Neural cell (in vitro differentiated cells): ENCODE measurements around the gene NR1H2. TPM values are rescaled to one million over a fixed set of nuclear protein-coding genes. Genes with fewer than 3 reads are reported as not detected.
A peak's percentile ranks its signal among the peaks of the same experiment; 100 is the strongest.

Source experiments
- H2AFZ ChIP-seq: fragments of 200-600, 300-800 bp; sonication (generic), shearing (Covaris generic); 2 replicates; pipeline ENCODE4 v1.6.0; 2014; ENCODE audit warnings: low read depth, mild to moderate bottlenecking, antibody characterized with exemption, low read length, moderate library complexity
- H3F3A ChIP-seq: fragments of 200-600 bp; shearing (Covaris generic); 2 replicates; pipeline ENCODE4 v1.6.1; 2016; ENCODE audit warnings: mild to moderate bottlenecking, moderate library complexity, mixed read lengths, antibody characterized with exemption, low read length; ENCODE audit not compliant: insufficient read depth, poor library complexity, severe bottlenecking
- H3K27ac ChIP-seq: fragments of 200-600, 300-800 bp; sonication (generic), shearing (Covaris generic); 2 replicates; pipeline ENCODE4 v1.5.1; 2014; ENCODE audit warnings: mild to moderate bottlenecking, low read length, moderate library complexity
- H3K27me3 ChIP-seq: fragments of 300-800, 200-600 bp; sonication (generic), shearing (Covaris generic); 2 replicates; pipeline ENCODE4 v1.6.0; 2014; ENCODE audit warnings: mild to moderate bottlenecking, low read depth, low read length, moderate library complexity; ENCODE audit not compliant: insufficient read depth
- H3K36me3 ChIP-seq: fragments of 300-800, 200-600 bp; sonication (generic), shearing (Covaris generic); 2 replicates; pipeline ENCODE4 v1.5.1; 2014; ENCODE audit warnings: mild to moderate bottlenecking, antibody characterized with exemption, low read length, moderate library complexity; ENCODE audit not compliant: insufficient read depth
- H3K4me2 ChIP-seq: fragments of 300-800, 200-600 bp; sonication (generic), shearing (Covaris generic); 2 replicates; pipeline ENCODE4 v1.6.0; 2014; ENCODE audit warnings: mild to moderate bottlenecking, low read length
- H3K4me3 ChIP-seq: fragments of 300-800, 200-600 bp; sonication (generic), shearing (Covaris generic); 2 replicates; pipeline ENCODE4 v1.5.1; 2014; ENCODE audit warnings: mild to moderate bottlenecking, low read length, moderate library complexity
- H3K79me2 ChIP-seq: fragments of 200-600 bp; shearing (Covaris generic); replicated peaks from 2 replicates; pipeline ENCODE4 v1.6.0; 2014; ENCODE audit warnings: mild to moderate bottlenecking, low read length, moderate library complexity; ENCODE audit not compliant: insufficient read depth
- H3K9ac ChIP-seq: fragments of 300-800, 200-600 bp; sonication (generic), shearing (Covaris generic); 2 replicates; pipeline ENCODE4 v1.6.1; 2016; ENCODE audit warnings: mild to moderate bottlenecking, low read length, mixed read lengths
- H3K9me2 ChIP-seq: fragments of 200-600 bp; shearing (Covaris generic); 2 replicates; pipeline ENCODE4 v1.6.1; 2016; ENCODE audit warnings: mild to moderate bottlenecking, low read length, mixed read lengths; ENCODE audit not compliant: insufficient read depth
- H3K9me3 ChIP-seq: fragments of 200-600, 300-800 bp; sonication (generic), shearing (Covaris generic); 2 replicates; pipeline ENCODE4 v1.6.1; 2016; ENCODE audit warnings: mild to moderate bottlenecking, mixed run types, low read length, moderate library complexity, mixed read lengths
- H4K20me1 ChIP-seq: fragments of 200-600 bp; shearing (Covaris generic); 2 replicates; pipeline ENCODE4 v1.6.1; 2016; ENCODE audit warnings: mild to moderate bottlenecking, mixed run types; ENCODE audit not compliant: insufficient read depth
- EZH2 ChIP-seq: fragments of 200-600, 300-800 bp; shearing (Covaris generic), sonication (generic); IDR thresholded peaks from 2 replicates; pipeline ENCODE4 v1.6.1; 2014; ENCODE audit warnings: antibody characterized with exemption, low read length, borderline replicate concordance, mild to moderate bottlenecking; ENCODE audit not compliant: insufficient read depth, poor library complexity, severe bottlenecking
- MXI1 ChIP-seq: fragments of 450-650 bp; conservative IDR thresholded peaks from 2 replicates; pipeline ENCODE4 v1.6.1; 2014; ENCODE audit warnings: antibody characterized with exemption, mild to moderate bottlenecking; ENCODE audit not compliant: poor library complexity, severe bottlenecking
- POLR2AphosphoS5 ChIP-seq: IDR thresholded peaks from 2 replicates; pipeline ENCODE4 v1.6.1; 2012
- RAD21 ChIP-seq: fragments of 450-650 bp; conservative IDR thresholded peaks from 2 replicates; pipeline ENCODE4 v1.6.1; 2014; ENCODE audit warnings: antibody characterized with exemption, mild to moderate bottlenecking, moderate library complexity
- SMC3 ChIP-seq: fragments of 450-650 bp; conservative IDR thresholded peaks from 2 replicates; pipeline ENCODE4 v1.6.1; 2014; ENCODE audit warnings: antibody characterized with exemption, mild to moderate bottlenecking, moderate library complexity; ENCODE audit not compliant: poor library complexity
- TAF1 ChIP-seq: IDR thresholded peaks from 2 replicates; pipeline ENCODE4 v1.6.1; 2012; ENCODE audit warnings: low read depth
- polyA plus RNA-seq: library from polyadenylated mRNA; depleted of rRNA; stranded (reverse); fragments of >200 nt; gene quantifications from 2 replicates; pipeline ENCODE4 v1.2.3, GENCODE V29; 2014
- TF ChIP-seq, protein P1 (sequence below): IDR thresholded peaks from 2 replicates; pipeline ENCODE4 v1.6.1; 2012; ENCODE audit warnings: borderline replicate concordance
- TF ChIP-seq, protein P2 (sequence below): fragments of 450-650 bp; IDR thresholded peaks from 2 replicates; pipeline ENCODE4 v1.5.1; 2014; ENCODE audit warnings: antibody characterized with exemption, mild to moderate bottlenecking, moderate library complexity; ENCODE audit not compliant: poor library complexity, severe bottlenecking

NR1H2 gene
- polyA plus RNA-seq, 1 donor from 2014 or later, result 18.5 TPM

DNA sequence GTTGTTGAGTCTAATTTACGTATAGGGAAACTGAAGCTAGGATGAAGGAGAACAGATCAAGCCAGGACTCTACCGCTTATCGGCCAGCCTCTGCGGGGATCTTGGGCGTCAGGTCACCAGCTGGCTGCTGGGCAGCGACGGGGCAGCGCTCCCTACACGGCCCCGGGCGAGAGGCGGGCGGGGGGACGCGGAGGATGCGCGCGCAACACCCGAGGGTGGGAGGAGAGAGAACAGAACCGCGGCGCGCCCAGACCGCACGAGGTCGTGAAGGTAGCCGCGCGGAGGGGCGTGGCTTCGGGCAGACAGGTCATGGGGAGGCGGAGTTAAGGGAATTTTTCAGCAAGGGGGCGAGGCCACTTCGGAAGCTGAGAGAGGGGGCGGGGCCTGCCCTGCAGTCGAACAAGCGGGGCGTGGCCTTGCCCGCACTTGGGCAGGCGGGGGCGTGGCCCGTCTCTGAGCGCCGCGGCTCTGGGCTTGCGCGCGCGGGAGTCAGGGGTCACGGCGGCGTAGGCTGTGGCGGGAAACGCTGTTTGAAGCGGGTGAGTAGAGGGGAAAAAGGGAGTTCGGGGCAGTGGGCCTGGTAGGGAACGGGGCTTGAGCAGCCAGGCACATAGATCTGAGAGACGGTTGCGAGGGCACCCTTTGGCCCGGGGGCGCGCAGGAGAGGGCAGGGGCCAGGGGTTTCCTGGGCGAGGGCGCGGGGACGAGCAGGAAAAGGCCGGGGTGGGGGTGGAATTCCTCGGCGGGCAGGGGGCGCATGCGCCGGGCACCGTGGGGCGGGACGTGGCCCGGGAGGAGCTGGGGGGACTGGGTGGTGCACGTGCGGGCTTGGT is 7.8 kb downstream of the NR1H2 start, which contains the start of gene POLD1:
POLD1 (plus strand) TSS at position 496 of the 833 bp plus-strand sequence. CDS start 14,505 bp downstream, outside the sequence.
- peak within 1 kb of the TSS; percentile 58 for H3K9ac ChIP-seq
- peak within 1 kb of the TSS; percentile 83 for H3K4me3 ChIP-seq
- H4K20me1 ChIP-seq, result no peaks in the 10 kb centered on the region
- H3F3A ChIP-seq, result peaks cover 4% of the 10 kb centered on the region
- H3K27ac ChIP-seq, result peak within 1 kb of the TSS; percentile 54
- no peaks in the 10 kb centered on the region for H3K9me2 ChIP-seq
- no peaks in the 10 kb centered on the region for H3K9me3 ChIP-seq
- H3K4me2 ChIP-seq, result peak within 1 kb of the TSS; percentile 82
- no peaks in the 10 kb centered on the region for H3K79me2 ChIP-seq
- no peaks in the 10 kb centered on the region for H3K27me3 ChIP-seq
- H3K36me3 ChIP-seq, result no peaks in the 10 kb centered on the region
- H2AFZ ChIP-seq, result peak within 1 kb of the TSS; percentile 61
- TF ChIP-seq MXI1 (peak; percentile 85), RAD21 (no peak), TAF1 (no peak), SMC3 (peak; percentile 16), POLR2AphosphoS5 (peak; percentile 23)
- TF ChIP-seq, protein P1, sequence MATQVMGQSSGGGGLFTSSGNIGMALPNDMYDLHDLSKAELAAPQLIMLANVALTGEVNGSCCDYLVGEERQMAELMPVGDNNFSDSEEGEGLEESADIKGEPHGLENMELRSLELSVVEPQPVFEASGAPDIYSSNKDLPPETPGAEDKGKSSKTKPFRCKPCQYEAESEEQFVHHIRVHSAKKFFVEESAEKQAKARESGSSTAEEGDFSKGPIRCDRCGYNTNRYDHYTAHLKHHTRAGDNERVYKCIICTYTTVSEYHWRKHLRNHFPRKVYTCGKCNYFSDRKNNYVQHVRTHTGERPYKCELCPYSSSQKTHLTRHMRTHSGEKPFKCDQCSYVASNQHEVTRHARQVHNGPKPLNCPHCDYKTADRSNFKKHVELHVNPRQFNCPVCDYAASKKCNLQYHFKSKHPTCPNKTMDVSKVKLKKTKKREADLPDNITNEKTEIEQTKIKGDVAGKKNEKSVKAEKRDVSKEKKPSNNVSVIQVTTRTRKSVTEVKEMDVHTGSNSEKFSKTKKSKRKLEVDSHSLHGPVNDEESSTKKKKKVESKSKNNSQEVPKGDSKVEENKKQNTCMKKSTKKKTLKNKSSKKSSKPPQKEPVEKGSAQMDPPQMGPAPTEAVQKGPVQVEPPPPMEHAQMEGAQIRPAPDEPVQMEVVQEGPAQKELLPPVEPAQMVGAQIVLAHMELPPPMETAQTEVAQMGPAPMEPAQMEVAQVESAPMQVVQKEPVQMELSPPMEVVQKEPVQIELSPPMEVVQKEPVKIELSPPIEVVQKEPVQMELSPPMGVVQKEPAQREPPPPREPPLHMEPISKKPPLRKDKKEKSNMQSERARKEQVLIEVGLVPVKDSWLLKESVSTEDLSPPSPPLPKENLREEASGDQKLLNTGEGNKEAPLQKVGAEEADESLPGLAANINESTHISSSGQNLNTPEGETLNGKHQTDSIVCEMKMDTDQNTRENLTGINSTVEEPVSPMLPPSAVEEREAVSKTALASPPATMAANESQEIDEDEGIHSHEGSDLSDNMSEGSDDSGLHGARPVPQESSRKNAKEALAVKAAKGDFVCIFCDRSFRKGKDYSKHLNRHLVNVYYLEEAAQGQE, result peak; percentile 42

DNA sequence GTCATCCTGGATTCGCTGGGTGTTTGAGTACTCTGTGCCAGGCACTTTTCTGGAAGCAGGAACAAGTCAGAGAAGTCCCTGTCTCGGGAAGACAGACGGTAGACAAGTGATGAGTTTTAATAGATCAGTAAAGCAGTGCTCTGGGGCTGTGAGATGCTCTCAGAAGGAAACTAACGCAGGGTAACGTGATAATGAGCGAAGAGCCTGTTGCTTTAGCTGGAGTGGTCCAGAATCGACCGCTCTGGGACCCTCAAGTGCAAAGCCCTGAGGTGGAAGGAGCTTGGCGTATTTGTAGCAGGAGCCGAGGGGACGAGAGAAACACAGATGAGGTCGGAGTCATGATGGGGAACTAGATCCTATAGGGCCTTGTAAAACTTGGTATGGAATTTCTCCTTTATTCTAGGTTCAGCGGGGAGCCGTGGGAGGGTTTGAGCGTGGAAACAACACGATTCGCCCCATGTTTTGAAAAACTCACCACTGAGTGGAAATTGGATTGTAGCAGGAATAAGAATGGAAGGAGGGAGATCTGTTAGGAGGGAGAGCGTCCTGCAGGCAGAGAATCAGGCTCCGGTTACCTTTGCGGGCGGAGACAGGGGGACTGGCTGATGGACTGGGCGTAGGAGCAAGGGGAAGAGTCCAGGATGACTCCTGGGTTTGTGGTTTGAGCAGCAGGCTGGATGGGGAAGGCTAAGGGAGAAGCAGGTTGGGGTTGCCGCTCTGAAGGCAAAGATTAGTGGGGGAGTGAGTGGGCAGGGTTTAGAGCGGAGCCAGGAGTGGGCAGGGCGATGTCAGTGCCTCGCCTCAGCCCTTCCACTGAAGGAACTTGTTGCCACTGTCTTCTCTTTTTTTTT is 8.7 kb downstream of the NR1H2 start:
- TF ChIP-seq POLR2AphosphoS5 (no peak), SMC3 (peak; percentile 17), MXI1 (no peak), EZH2 (no peak)
- TF ChIP-seq, protein P2, sequence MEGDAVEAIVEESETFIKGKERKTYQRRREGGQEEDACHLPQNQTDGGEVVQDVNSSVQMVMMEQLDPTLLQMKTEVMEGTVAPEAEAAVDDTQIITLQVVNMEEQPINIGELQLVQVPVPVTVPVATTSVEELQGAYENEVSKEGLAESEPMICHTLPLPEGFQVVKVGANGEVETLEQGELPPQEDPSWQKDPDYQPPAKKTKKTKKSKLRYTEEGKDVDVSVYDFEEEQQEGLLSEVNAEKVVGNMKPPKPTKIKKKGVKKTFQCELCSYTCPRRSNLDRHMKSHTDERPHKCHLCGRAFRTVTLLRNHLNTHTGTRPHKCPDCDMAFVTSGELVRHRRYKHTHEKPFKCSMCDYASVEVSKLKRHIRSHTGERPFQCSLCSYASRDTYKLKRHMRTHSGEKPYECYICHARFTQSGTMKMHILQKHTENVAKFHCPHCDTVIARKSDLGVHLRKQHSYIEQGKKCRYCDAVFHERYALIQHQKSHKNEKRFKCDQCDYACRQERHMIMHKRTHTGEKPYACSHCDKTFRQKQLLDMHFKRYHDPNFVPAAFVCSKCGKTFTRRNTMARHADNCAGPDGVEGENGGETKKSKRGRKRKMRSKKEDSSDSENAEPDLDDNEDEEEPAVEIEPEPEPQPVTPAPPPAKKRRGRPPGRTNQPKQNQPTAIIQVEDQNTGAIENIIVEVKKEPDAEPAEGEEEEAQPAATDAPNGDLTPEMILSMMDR, result no peak
- H4K20me1 ChIP-seq, result no peaks in the 10 kb centered on the region
- H3K27me3 ChIP-seq, result no peaks in the 10 kb centered on the region
- no peaks in the 10 kb centered on the region for H3K79me2 ChIP-seq
- H3K9me3 ChIP-seq, result no peaks in the 10 kb centered on the region
- peak overlapping the region; percentile 82 for H3K4me2 ChIP-seq
- H3F3A ChIP-seq, result peaks cover 4% of the 10 kb centered on the region
- peak overlapping the region; percentile 29 for H2AFZ ChIP-seq
- H3K27ac ChIP-seq, result no peak overlapping the region
- no peaks in the 10 kb centered on the region for H3K36me3 ChIP-seq
- peak overlapping the region; percentile 83 for H3K4me3 ChIP-seq
- H3K9ac ChIP-seq, result peak overlapping the region; percentile 58
- no peaks in the 10 kb centered on the region for H3K9me2 ChIP-seq
